ENCODE measurements around the gene STARD6. TPM values are rescaled to one million over a fixed set of nuclear protein-coding genes. Genes with fewer than 3 reads are reported as not detected.
"Not testable (repeated sequence)": the region's sequence is repeated elsewhere in the genome, so short reads cannot be mapped to it uniquely, and the experiment has no call there.

Gene STARD6
- total RNA-seq, 1 experiment from 2014 or later = not detected

- H3K27me3 Mint-ChIP-seq (ENCODE audit: insufficient read depth, unreplicated experiment) = no peaks in the 10 kb centered on the region
- H3K4me3 Mint-ChIP-seq (ENCODE audit: unreplicated experiment) = peak overlapping the region; percentile 47
- peak overlapping the region; percentile 89 for H3K27ac Mint-ChIP-seq (ENCODE audit: low read depth, unreplicated experiment)
- H3K4me1 Mint-ChIP-seq (ENCODE audit: insufficient read depth, unreplicated experiment) = peaks cover 13% of the 10 kb centered on the region
- peak; percentile 90 for DNase-seq (ENCODE audit: unreplicated experiment)
- TF ChIP-seq CTCF (IDR thresholded peaks at IDR 0.05; ENCODE audit: unreplicated experiment) = no peak
- POLR2A ChIA-PET = interaction anchor here (0.9 to 2.2 kb wide), 4 partner anchors 15 to 283 kb away, joined by 3 to 16 read pairs (median 4); partner anchors contain the start of genes C18orf54 and STARD6
- TSS peak; percentile 94 for BruUV-seq (replicated peaks)
- no peaks in the 10 kb centered on the region for H3K9me3 Mint-ChIP-seq (ENCODE audit: unreplicated experiment)
- CTCF ChIA-PET = interaction anchor here (0.6 to 2.1 kb wide), 6 partner anchors 11 to 753 kb away, joined by 3 to 9 read pairs (median 4); partner anchors contain the start of genes C18orf54 and STARD6
- intact Hi-C loops (cut with micrococcal nuclease) = loop anchor here (2.0 kb wide), 2 partner anchors 30 to 164 kb away; partner anchors contain the start of gene MBD2
- no peaks in the 10 kb centered on the region for H3K36me3 Mint-ChIP-seq (ENCODE audit: insufficient read depth, unreplicated experiment)
Observed at GRCh38 chr18:54388203-54389142, 30.8 kb upstream of the STARD6 start.

- Mint-ChIP-seq H3K9me3 (ENCODE audit: unreplicated experiment) (no peaks in the 10 kb centered on the region), H3K27me3 (ENCODE audit: insufficient read depth, unreplicated experiment) (no peaks in the 10 kb centered on the region), H3K4me1 (ENCODE audit: insufficient read depth, unreplicated experiment) (peaks cover 13% of the 10 kb centered on the region), H3K4me3 (ENCODE audit: unreplicated experiment) (no peak overlapping the region), H3K27ac (ENCODE audit: low read depth, unreplicated experiment) (peak overlapping the region; percentile 89), H3K36me3 (ENCODE audit: insufficient read depth, unreplicated experiment) (no peaks in the 10 kb centered on the region)
- ChIA-PET CTCF (interaction anchor here (0.7 to 2.1 kb wide), 4 partner anchors 11 to 285 kb away, joined by 3 to 9 read pairs (median 3); partner anchors contain the start of genes C18orf54 and STARD6), POLR2A (interaction anchor here (0.9 to 2.2 kb wide), 5 partner anchors 27 to 283 kb away, joined by 3 to 16 read pairs (median 3); partner anchors contain the start of genes C18orf54 and STARD6)
- no peak for TF ChIP-seq CTCF (IDR thresholded peaks at IDR 0.05; ENCODE audit: unreplicated experiment)
- intact Hi-C loops (cut with micrococcal nuclease) = loop anchor here (2.0 kb wide), 2 partner anchors 29 to 163 kb away; partner anchors contain the start of gene MBD2
- BruUV-seq (replicated peaks) = no TSS peak
- peak; percentile 25 for DNase-seq (ENCODE audit: unreplicated experiment)
Observed at GRCh38 chr18:54387631-54388030, 30.0 kb upstream of the STARD6 start.

GRCh38 chr18:54386800-54387495 lies 29.3 kb upstream of the STARD6 start:
- ChIA-PET POLR2A (interaction anchor here (0.9 to 2.2 kb wide), 3 partner anchors 29 to 179 kb away, joined by 3 to 16 read pairs (median 3); partner anchors contain the start of genes C18orf54 and STARD6), CTCF (interaction anchor here (0.6 to 2.1 kb wide), 3 partner anchors 19 to 109 kb away, joined by 3 to 9 read pairs (median 3); partner anchors contain the start of genes C18orf54 and STARD6)
- H3K4me1 Mint-ChIP-seq (ENCODE audit: insufficient read depth, unreplicated experiment) = peaks cover 13% of the 10 kb centered on the region
- DNase-seq (ENCODE audit: unreplicated experiment); H3K27me3 Mint-ChIP-seq (ENCODE audit: insufficient read depth, unreplicated experiment); H3K36me3 Mint-ChIP-seq (ENCODE audit: insufficient read depth, unreplicated experiment); H3K4me3 Mint-ChIP-seq (ENCODE audit: unreplicated experiment); BruUV-seq (replicated peaks); intact Hi-C loops (cut with micrococcal nuclease); H3K9me3 Mint-ChIP-seq (ENCODE audit: unreplicated experiment): not testable (repeated sequence)
- H3K27ac Mint-ChIP-seq (ENCODE audit: low read depth, unreplicated experiment) = peak overlapping the region; percentile 89

- BruUV-seq (replicated peaks) = no TSS peak
- Mint-ChIP-seq H3K27ac (ENCODE audit: low read depth, unreplicated experiment) (no peak overlapping the region), H3K4me1 (ENCODE audit: insufficient read depth, unreplicated experiment) (peaks cover 13% of the 10 kb centered on the region), H3K4me3 (ENCODE audit: unreplicated experiment) (no peak overlapping the region), H3K9me3 (ENCODE audit: unreplicated experiment) (no peaks in the 10 kb centered on the region), H3K27me3 (ENCODE audit: insufficient read depth, unreplicated experiment) (no peaks in the 10 kb centered on the region), H3K36me3 (ENCODE audit: insufficient read depth, unreplicated experiment) (no peaks in the 10 kb centered on the region)
- no peak for TF ChIP-seq CTCF (IDR thresholded peaks at IDR 0.05; ENCODE audit: unreplicated experiment)
- intact Hi-C loops (cut with micrococcal nuclease) = no loop called here
- no peak for DNase-seq (ENCODE audit: unreplicated experiment)
- ChIA-PET CTCF (interaction anchor here (0.6 to 0.8 kb wide), 2 partner anchors 20 to 225 kb away, joined by 3 read pairs; no protein-coding TSS in a partner anchor), POLR2A (interaction anchor here (0.9 kb wide), 1 partner anchor 27 kb away, joined by 3 read pairs; no protein-coding TSS in a partner anchor)
Observed at GRCh38 chr18:54386043-54386442, 28.4 kb upstream of the STARD6 start.
